ENCODE results near the gene ZDHHC1. TPM values are rescaled to one million over a fixed set of nuclear protein-coding genes. Genes with fewer than 3 reads are reported as not detected.
"Not testable (repeated sequence)": the region's sequence is repeated elsewhere in the genome, so short reads cannot be mapped to it uniquely, and the experiment has no call there.

ZDHHC1 gene
- total RNA-seq, 4 donors from 2014 or later: 11.6 to 27.5 (median 20.8) TPM

GRCh38 chr16:67364600-67365235, 51.6 kb downstream of the ZDHHC1 start:
- no peaks in the 10 kb centered on the region for H3K36me3 ChIP-seq
- no peak for TF ChIP-seq EP300 (IDR thresholded peaks at IDR 0.05)
- TF ChIP-seq CTCF (IDR thresholded peaks at IDR 0.05): no peak
- no peak for TF ChIP-seq POLR2A (IDR thresholded peaks at IDR 0.05; ENCODE audit: low read depth)
- H3K4me1 ChIP-seq: no peaks in the 10 kb centered on the region
- H3K27ac ChIP-seq (replicated peaks in 1 of 4): peak overlapping the region in 1 of 4 donors; percentile 9
- H3K9me3 ChIP-seq: no peaks in the 10 kb centered on the region
- intact Hi-C loops (cut with DNase I): no loop called here
- H3K27me3 ChIP-seq: no peaks in the 10 kb centered on the region
- no peak for DNase-seq (ENCODE audit: extremely low spot score)
- no peak overlapping the region for H3K4me3 ChIP-seq

GRCh38 chr16:67361038-67361437, 55.2 kb downstream of the ZDHHC1 start:
- no peak overlapping the region for H3K4me3 ChIP-seq
- H3K27ac ChIP-seq (replicated peaks in 1 of 4): no peak overlapping the region
- H3K36me3 ChIP-seq: no peaks in the 10 kb centered on the region
- no peaks in the 10 kb centered on the region for H3K9me3 ChIP-seq
- H3K27me3 ChIP-seq: no peaks in the 10 kb centered on the region
- DNase-seq (ENCODE audit: extremely low spot score): no peak
- H3K4me1 ChIP-seq: no peaks in the 10 kb centered on the region
- intact Hi-C loops (cut with DNase I): no loop called here
- 87% methylated on average over 3 of the region's 3 CpGs for WGBS
- no peak for TF ChIP-seq CTCF (IDR thresholded peaks at IDR 0.05)
- TF ChIP-seq EP300 (IDR thresholded peaks at IDR 0.05): no peak
- TF ChIP-seq POLR2AphosphoS5 (IDR thresholded peaks at IDR 0.05): no peak
- no peak for TF ChIP-seq POLR2A (IDR thresholded peaks at IDR 0.05; ENCODE audit: low read depth)

- intact Hi-C loops (cut with DNase I): not testable (repeated sequence)
These were observed 56.6 kb downstream of the ZDHHC1 start for GRCh38 chr16:67359540-67360269.

GRCh38 chr16:67357561-67357960, 58.7 kb downstream of the ZDHHC1 start:
- H3K36me3 ChIP-seq: no peaks in the 10 kb centered on the region
- DNase-seq (ENCODE audit: extremely low spot score): peak; percentile 74
- 81% methylated on average over 3 of the region's 4 CpGs for WGBS
- H3K9me3 ChIP-seq: no peaks in the 10 kb centered on the region
- no peak overlapping the region for H3K27ac ChIP-seq (replicated peaks in 1 of 4)
- no peaks in the 10 kb centered on the region for H3K27me3 ChIP-seq
- no peaks in the 10 kb centered on the region for H3K4me1 ChIP-seq
- no peak for TF ChIP-seq EP300 (IDR thresholded peaks at IDR 0.05)
- TF ChIP-seq CTCF (IDR thresholded peaks at IDR 0.05): no peak
- no peak for TF ChIP-seq POLR2A (IDR thresholded peaks at IDR 0.05; ENCODE audit: low read depth)
- TF ChIP-seq POLR2AphosphoS5 (IDR thresholded peaks at IDR 0.05): no peak
- no peak overlapping the region for H3K4me3 ChIP-seq
- intact Hi-C loops (cut with DNase I): no loop called here

More at GRCh38 chr16:67359540-67360269, 56.6 kb downstream of the ZDHHC1 start:
- H3K9me3 ChIP-seq; H3K4me1 ChIP-seq; H3K27ac ChIP-seq (replicated peaks in 1 of 4); H3K36me3 ChIP-seq; H3K27me3 ChIP-seq; H3K4me3 ChIP-seq: not testable (repeated sequence)
- DNase-seq (ENCODE audit: extremely low spot score): peak; percentile 19
- WGBS: 97% methylated on average over 8 of the region's 8 CpGs

GRCh38 chr16:67356396-67356795, 59.9 kb downstream of the ZDHHC1 start:
- 77% methylated on average over 3 of the region's 3 CpGs for WGBS
- no peaks in the 10 kb centered on the region for H3K9me3 ChIP-seq
- intact Hi-C loops (cut with DNase I): no loop called here
- DNase-seq (ENCODE audit: extremely low spot score): peak; percentile 0
- no peaks in the 10 kb centered on the region for H3K36me3 ChIP-seq
- no peak overlapping the region for H3K27ac ChIP-seq (replicated peaks in 1 of 4)
- TF ChIP-seq POLR2A (IDR thresholded peaks at IDR 0.05; ENCODE audit: low read depth) (no peak), CTCF (IDR thresholded peaks at IDR 0.05) (no peak), POLR2AphosphoS5 (IDR thresholded peaks at IDR 0.05) (no peak), EP300 (IDR thresholded peaks at IDR 0.05) (no peak)
- no peak overlapping the region for H3K4me3 ChIP-seq
- H3K4me1 ChIP-seq: no peaks in the 10 kb centered on the region
- H3K27me3 ChIP-seq: no peaks in the 10 kb centered on the region

- H3K4me3 ChIP-seq; H3K9me3 ChIP-seq; intact Hi-C loops (cut with DNase I); H3K36me3 ChIP-seq; H3K27ac ChIP-seq (replicated peaks in 1 of 4); H3K4me1 ChIP-seq; H3K27me3 ChIP-seq: not testable (repeated sequence)
- peak; percentile 50 for DNase-seq (ENCODE audit: extremely low spot score)
- WGBS: 97% methylated on average over 3 of the region's 3 CpGs
These were observed 63.8 kb downstream of the ZDHHC1 start for GRCh38 chr16:67352463-67352862.
